T-cell (primary cell): ENCODE measurements around the gene SIGLEC15. TPM values are rescaled to one million over a fixed set of nuclear protein-coding genes. Genes with fewer than 3 reads are reported as not detected.
"Not testable (repeated sequence)": the region's sequence is repeated elsewhere in the genome, so short reads cannot be mapped to it uniquely, and the experiment has no call there.

Experiments used
- ATAC-seq, 4 experiments: fragments of 200-7000 bp in 3 of 4; fragments of 150-1000 bp in 1 of 4; cut with Tn5 transposase; replicated peaks in 1 of 4; 1 replicate in 3 of 4; 2 replicates in 1 of 4; pipeline ENCODE4 v1.10.0; 2021; ENCODE audit warnings: moderate library complexity in 3 of 4, mild to moderate bottlenecking in 2 of 4, moderate number of reproducible peaks in 1 of 4
- CTCF ChIA-PET, 2 donors: fragments of 300-600 bp; sonication (Branson Sonifier 250); formaldehyde crosslinking; loops; one replicate each; lab custom pipeline; 2022; ENCODE audit warnings: antibody characterized with exemption in 2 of 2; lab: Charles Lee
- POLR2A ChIA-PET, 2 donors: fragments of 300-600 bp; sonication (Branson Sonifier 250); formaldehyde crosslinking; loops; one replicate each; lab custom pipeline; 2022; ENCODE audit warnings: antibody characterized with exemption in 2 of 2; lab: Charles Lee
- DNase-seq, 35 experiments: peaks; one replicate each; pipeline versions ENCODE4 v3.0.0 to v3.0.0-alpha.2; 2013 to 2023
- H3K27ac ChIP-seq: one replicate; pipeline ENCODE4 v1.5.1; 2013; ENCODE audit warnings: low read length
- H3K27me3 ChIP-seq, 2 experiments: replicated peaks in 1 of 2; 1 replicate in 1 of 2; 2 replicates in 1 of 2; pipeline versions ENCODE4 v1.6.1 to v1.7.0; 2013; ENCODE audit warnings: low read length in 1 of 2, mixed read lengths in 1 of 2; ENCODE audit not compliant: control insufficient read depth in 2 of 2, insufficient read depth in 2 of 2; ENCODE audit errors: extremely low read depth in 1 of 2
- H3K36me3 ChIP-seq, 2 donors: 1 replicate in 1 of 2; 2 replicates in 1 of 2; pipeline versions ENCODE4 v1.6.1 to v1.7.0; 2013; ENCODE audit warnings: low read length in 1 of 2; ENCODE audit not compliant: control insufficient read depth in 2 of 2, insufficient read depth in 1 of 2; ENCODE audit errors: extremely low read depth in 1 of 2
- H3K4me1 ChIP-seq, 2 experiments: 1 replicate in 1 of 2; 2 replicates in 1 of 2; pipeline versions ENCODE4 v1.6.1 to v1.7.0; 2013; ENCODE audit warnings: low read length in 2 of 2, mixed read lengths in 1 of 2; ENCODE audit not compliant: insufficient read depth in 2 of 2, control insufficient read depth in 1 of 2; ENCODE audit errors: extremely low read depth in 1 of 2
- H3K4me3 ChIP-seq, 2 donors: 1 replicate in 1 of 2; 2 replicates in 1 of 2; pipeline versions ENCODE4 v1.5.1 to v1.7.0; 2013; ENCODE audit warnings: mild to moderate bottlenecking in 2 of 2, low read length in 1 of 2, moderate library complexity in 1 of 2; ENCODE audit not compliant: control insufficient read depth in 1 of 2; ENCODE audit errors: extremely low read depth in 1 of 2
- H3K9me3 ChIP-seq: 2 replicates; pipeline ENCODE4 v1.7.0; 2013
- H3K27ac Mint-ChIP-seq, 2 donors: one replicate each; pipeline ENCODE4 v1.8.0; 2020 to 2021; ENCODE audit warnings: mild to moderate bottlenecking in 2 of 2, mixed read lengths in 2 of 2
- H3K27me3 Mint-ChIP-seq, 2 donors: one replicate each; pipeline ENCODE4 v1.8.0; 2021 to 2022; ENCODE audit warnings: mixed read lengths in 2 of 2
- H3K36me3 Mint-ChIP-seq: one replicate; pipeline ENCODE4 v1.8.0; 2021; ENCODE audit warnings: mixed read lengths
- H3K4me1 Mint-ChIP-seq, 3 donors: one replicate each; pipeline ENCODE4 v1.8.0; 2020 to 2022; ENCODE audit warnings: mixed read lengths in 3 of 3, mild to moderate bottlenecking in 1 of 3
- H3K4me3 Mint-ChIP-seq, 3 donors: one replicate each; pipeline ENCODE4 v1.8.0; 2020 to 2022; ENCODE audit warnings: mild to moderate bottlenecking in 3 of 3, mixed read lengths in 3 of 3, moderate library complexity in 3 of 3
- H3K9me3 Mint-ChIP-seq, 3 donors: one replicate each; pipeline ENCODE4 v1.8.0; 2020 to 2022; ENCODE audit warnings: mixed read lengths in 3 of 3
- WGBS: methylation state at CpG from one replicate; pipeline ENCODE4 v1.1.5; 2013; ENCODE audit warnings: missing lambda C conversion rate; ENCODE audit not compliant: insufficient coverage; 5-methylcytosine and 5-hydroxymethylcytosine counted together
- total RNA-seq, 35 experiments: library from RNA in 6 of 35; stranded (reverse) in 6 of 35; fragments of 120-200 nt in 1 of 35; gene quantifications; one replicate each; pipeline versions ENCODE4 v1.2.1 to v1.2.4 and lab custom pipeline; 2013 to 2026

SIGLEC15 gene
- total RNA-seq, 5 donors from 2014 or later (not counting 1 experiment from before 2014, with no cell fraction given) = 0.33 TPM; not detected in 4

GRCh38 chr18:45814733-45815132 lies 10.7 kb upstream of the SIGLEC15 start:
- POLR2A ChIA-PET, H3K4me3 Mint-ChIP-seq, DNase-seq, H3K4me3 ChIP-seq, H3K27ac Mint-ChIP-seq, H3K27me3 Mint-ChIP-seq, H3K36me3 ChIP-seq, H3K4me1 ChIP-seq, CTCF ChIA-PET, H3K4me1 Mint-ChIP-seq, ATAC-seq, H3K27ac ChIP-seq, H3K9me3 ChIP-seq, H3K27me3 ChIP-seq: not testable (repeated sequence)
- Mint-ChIP-seq H3K36me3 (peaks cover 11% of the 10 kb centered on the region), H3K9me3 (peaks cover 6 to 18% (median 14%) of the 10 kb centered on the region in 3 donors)

- CTCF ChIA-PET = no interaction called here
- no peak overlapping the region for H3K27ac Mint-ChIP-seq
Observed at GRCh38 chr18:45817543-45817942, 7.9 kb upstream of the SIGLEC15 start.

DNA sequence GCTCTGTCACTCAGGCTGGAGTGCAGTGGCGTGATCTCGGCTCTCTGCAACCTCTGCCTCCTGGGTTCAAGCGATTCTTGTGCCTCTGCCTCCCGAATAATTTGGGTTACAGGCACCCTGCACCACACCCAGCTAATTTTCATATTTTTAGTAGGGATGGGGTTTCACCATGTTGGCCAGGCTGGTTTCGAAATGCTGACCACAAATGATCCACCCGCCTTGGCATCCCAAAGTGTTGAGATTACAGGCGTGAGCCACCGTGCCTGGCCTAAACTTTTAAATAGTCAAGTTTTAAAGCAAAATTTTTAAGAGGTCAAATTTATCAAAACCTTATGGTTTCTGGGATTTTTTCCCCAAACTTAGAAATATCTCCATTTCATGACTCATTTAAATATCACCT lies 6.7 kb upstream of the SIGLEC15 start:
- H3K4me1 Mint-ChIP-seq, H3K4me3 ChIP-seq, H3K4me3 Mint-ChIP-seq, H3K27me3 ChIP-seq, ATAC-seq, H3K27ac ChIP-seq, H3K36me3 ChIP-seq, H3K9me3 ChIP-seq, DNase-seq, H3K36me3 Mint-ChIP-seq, H3K27ac Mint-ChIP-seq, H3K4me1 ChIP-seq, CTCF ChIA-PET: not testable (repeated sequence)
- 90% methylated on average over 4 of the region's 8 CpGs for WGBS
- Mint-ChIP-seq H3K27me3 (peaks cover 18 to 20% of the 10 kb centered on the region in 2 donors), H3K9me3 (peaks cover 6 to 19% (median 13%) of the 10 kb centered on the region in 3 donors)
- POLR2A ChIA-PET = interaction anchor here in 1 of 2 donors (0.7 kb wide), 1 partner anchor 36 kb away, joined by 9 read pairs; no protein-coding TSS in a partner anchor

More at GRCh38 chr18:45817543-45817942, 7.9 kb upstream of the SIGLEC15 start:
- Histone ChIP-seq H3K4me1 (no peaks in the 10 kb centered on the region), H3K36me3 (no peaks in the 10 kb centered on the region), H3K4me3 (no peak overlapping the region), H3K9me3 (no peaks in the 10 kb centered on the region), H3K27ac (no peak overlapping the region), H3K27me3 (peaks cover 0 to 2% of the 10 kb centered on the region in 2 experiments)
- Mint-ChIP-seq H3K9me3 (peaks cover 6 to 19% (median 13%) of the 10 kb centered on the region in 3 donors), H3K36me3 (peaks cover 6% of the 10 kb centered on the region), H3K4me3 (no peak overlapping the region), H3K27me3 (peaks cover 18 to 20% of the 10 kb centered on the region in 2 donors), H3K4me1 (no peaks in the 10 kb centered on the region)
- ATAC-seq = no peak
- POLR2A ChIA-PET = no interaction called here
- no peak for DNase-seq
- no CpG with 5 or more reads among the region's 1 CpG for WGBS

- ChIA-PET POLR2A (no interaction called here), CTCF (no interaction called here)
- no peak for ATAC-seq
- Histone ChIP-seq H3K4me1 (peaks cover 0 to 2% of the 10 kb centered on the region in 2 experiments), H3K4me3 (no peak overlapping the region), H3K9me3 (no peaks in the 10 kb centered on the region), H3K36me3 (no peaks in the 10 kb centered on the region), H3K27ac (no peak overlapping the region), H3K27me3 (peaks cover 0 to 2% of the 10 kb centered on the region in 2 experiments)
- peaks cover 18 to 20% of the 10 kb centered on the region in 2 donors for H3K27me3 Mint-ChIP-seq
- H3K36me3 Mint-ChIP-seq = peaks cover 6% of the 10 kb centered on the region
- no peak overlapping the region for H3K4me3 Mint-ChIP-seq
- H3K27ac Mint-ChIP-seq = no peak overlapping the region
- no peak for DNase-seq
- H3K9me3 Mint-ChIP-seq = peaks cover 6 to 19% (median 13%) of the 10 kb centered on the region in 3 donors
- WGBS = 59% methylated on average over 2 of the region's 3 CpGs
- peaks cover 7 to 9% (median 8%) of the 10 kb centered on the region in 3 donors for H3K4me1 Mint-ChIP-seq
Observed at GRCh38 chr18:45820106-45820745, 5.2 kb upstream of the SIGLEC15 start.

- no peak overlapping the region for H3K27ac Mint-ChIP-seq
- Histone ChIP-seq H3K4me3 (no peak overlapping the region), H3K27ac (no peak overlapping the region), H3K27me3 (peaks cover 0 to 2% of the 10 kb centered on the region in 2 experiments), H3K9me3 (no peaks in the 10 kb centered on the region), H3K4me1 (peaks cover 0 to 10% of the 10 kb centered on the region in 2 experiments), H3K36me3 (no peaks in the 10 kb centered on the region)
- ChIA-PET CTCF (no interaction called here), POLR2A (no interaction called here)
- DNase-seq (no peak), ATAC-seq (no peak)
- peaks cover 6 to 18% (median 13%) of the 10 kb centered on the region in 3 donors for H3K9me3 Mint-ChIP-seq
- peaks cover 6% of the 10 kb centered on the region for H3K36me3 Mint-ChIP-seq
- no peak overlapping the region for H3K4me3 Mint-ChIP-seq
- H3K27me3 Mint-ChIP-seq = peaks cover 18 to 20% of the 10 kb centered on the region in 2 donors
- no CpG with 5 or more reads among the region's 2 CpGs for WGBS
- peaks cover 15 to 17% (median 15%) of the 10 kb centered on the region in 3 donors for H3K4me1 Mint-ChIP-seq
Observed at GRCh38 chr18:45821026-45821425, 4.4 kb upstream of the SIGLEC15 start.

DNA sequence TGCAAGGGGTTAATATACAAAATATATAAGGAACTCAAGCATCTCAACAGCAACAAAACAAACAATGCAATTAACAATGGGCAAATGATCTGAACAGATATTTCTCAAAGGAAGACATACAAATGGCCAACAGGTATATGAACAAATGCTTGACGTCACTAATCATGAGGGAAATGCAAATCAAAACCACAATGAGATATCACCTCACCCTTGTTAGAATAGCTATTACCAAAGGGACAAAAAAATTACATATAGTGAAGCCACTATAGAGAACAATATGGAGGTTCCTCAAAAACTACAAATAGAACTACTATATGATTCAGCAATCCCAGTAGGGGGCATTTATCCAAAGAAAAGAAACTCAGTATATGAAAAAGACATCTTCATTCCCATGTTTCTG lies 3.8 kb upstream of the SIGLEC15 start:
- ChIA-PET CTCF (no interaction called here), POLR2A (no interaction called here)
- H3K9me3 ChIP-seq = no peaks in the 10 kb centered on the region
- Mint-ChIP-seq H3K4me1 (peaks cover 17 to 18% (median 17%) of the 10 kb centered on the region in 3 donors), H3K36me3 (peaks cover 5% of the 10 kb centered on the region), H3K4me3 (no peak overlapping the region), H3K9me3 (peaks cover 5 to 11% (median 6%) of the 10 kb centered on the region in 3 donors), H3K27ac (no peak overlapping the region), H3K27me3 (peaks cover 18 to 20% of the 10 kb centered on the region in 2 donors)
- no CpG with 5 or more reads among the region's 1 CpG for WGBS
- no peak overlapping the region for H3K4me3 ChIP-seq
- no peaks in the 10 kb centered on the region for H3K36me3 ChIP-seq
- no peak overlapping the region for H3K27ac ChIP-seq
- DNase-seq = no peak
- H3K27me3 ChIP-seq = peaks cover 0 to 2% of the 10 kb centered on the region in 2 experiments
- peaks cover 0 to 10% of the 10 kb centered on the region in 2 experiments for H3K4me1 ChIP-seq
- no peak for ATAC-seq
